ENCODE results near the gene ADAM12. TPM values are rescaled to one million over a fixed set of nuclear protein-coding genes. Genes with fewer than 3 reads are reported as not detected.
A peak's percentile ranks its signal among the peaks of the same experiment; 100 is the strongest.

The ADAM12 gene
- total RNA-seq, 1 donor from 2014 or later = 8.0 TPM

GRCh38 chr10:126127481-126128029 lies 260.7 kb downstream of the ADAM12 start:
- no peak overlapping the region for H2AFZ ChIP-seq (replicated peaks)
- no peak overlapping the region for H3K4me3 ChIP-seq
- Mint-ChIP-seq H3K4me3 (no peak overlapping the region), H3K9me3 (peaks cover 2% of the 10 kb centered on the region), H3K36me3 (no peaks in the 10 kb centered on the region), H3K27ac (no peak overlapping the region), H3K4me1 (peaks cover 33% of the 10 kb centered on the region), H3K27me3 (ENCODE audit: insufficient read depth, low read depth) (peaks cover 11% of the 10 kb centered on the region)
- H3K4me1 ChIP-seq = peaks cover 13% of the 10 kb centered on the region
- no peak overlapping the region for H3K4me2 ChIP-seq
- no peaks in the 10 kb centered on the region for H4K20me1 ChIP-seq (ENCODE audit: low read depth)
- no peaks in the 10 kb centered on the region for H3K27me3 ChIP-seq
- no peak for DNase-seq (ENCODE audit: low spot score)
- no peaks in the 10 kb centered on the region for H3F3A ChIP-seq (ENCODE audit: low read depth)
- TF ChIP-seq EZH2phosphoT487 (IDR thresholded peaks at IDR 0.05) (no peak), EZH2 (IDR thresholded peaks at IDR 0.05) (no peak), CTCF (IDR thresholded peaks at IDR 0.05) (no peak)
- H3K27ac ChIP-seq = no peak overlapping the region
- H3K9ac ChIP-seq = no peak overlapping the region
- no peaks in the 10 kb centered on the region for H3K9me3 ChIP-seq (ENCODE audit: low read depth)
- H3K79me2 ChIP-seq (ENCODE audit: low read depth) = no peaks in the 10 kb centered on the region
- H3K36me3 ChIP-seq = no peaks in the 10 kb centered on the region

GRCh38 chr10:126126866-126127265 lies 261.4 kb downstream of the ADAM12 start:
- Histone ChIP-seq H4K20me1 (ENCODE audit: low read depth) (no peaks in the 10 kb centered on the region), H3K36me3 (no peaks in the 10 kb centered on the region), H3K79me2 (ENCODE audit: low read depth) (no peaks in the 10 kb centered on the region), H3K9ac (no peak overlapping the region), H3F3A (ENCODE audit: low read depth) (no peaks in the 10 kb centered on the region), H3K4me2 (no peak overlapping the region), H3K4me1 (peaks cover 13% of the 10 kb centered on the region), H3K4me3 (no peak overlapping the region), H3K27ac (no peak overlapping the region), H3K27me3 (no peaks in the 10 kb centered on the region), H2AFZ (replicated peaks) (no peak overlapping the region), H3K9me3 (ENCODE audit: low read depth) (no peaks in the 10 kb centered on the region)
- H3K9me3 Mint-ChIP-seq = peaks cover 2% of the 10 kb centered on the region
- H3K27ac Mint-ChIP-seq = peak overlapping the region; percentile 59
- H3K4me1 Mint-ChIP-seq = peaks cover 33% of the 10 kb centered on the region
- peaks cover 11% of the 10 kb centered on the region for H3K27me3 Mint-ChIP-seq (ENCODE audit: insufficient read depth, low read depth)
- DNase-seq (ENCODE audit: low spot score) = no peak
- TF ChIP-seq EZH2phosphoT487 (IDR thresholded peaks at IDR 0.05) = no peak
- TF ChIP-seq EZH2 (IDR thresholded peaks at IDR 0.05) = no peak
- TF ChIP-seq CTCF (IDR thresholded peaks at IDR 0.05) = no peak
- no peaks in the 10 kb centered on the region for H3K36me3 Mint-ChIP-seq
- no peak overlapping the region for H3K4me3 Mint-ChIP-seq

DNA sequence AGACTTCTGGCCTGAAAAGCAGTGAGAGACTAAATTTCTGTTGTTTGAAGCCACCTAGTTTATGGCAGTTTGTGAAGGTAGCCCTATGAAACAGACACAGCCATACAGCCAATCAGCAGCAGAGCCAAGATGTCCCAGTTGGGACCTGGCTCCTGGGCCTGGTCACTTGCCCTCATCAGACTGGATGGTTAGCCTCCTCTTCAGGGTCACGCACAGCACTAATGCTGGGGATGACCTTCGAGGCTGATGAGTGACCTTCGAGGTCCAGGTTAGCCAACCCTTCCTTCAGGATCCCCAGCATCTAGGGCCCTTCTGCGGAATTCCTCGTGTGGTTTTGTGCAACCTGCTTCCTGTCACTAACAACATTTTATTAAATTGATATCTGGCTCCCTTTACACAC lies 262.3 kb downstream of the ADAM12 start:
- H3K4me2 ChIP-seq = no peak overlapping the region
- no peak overlapping the region for H3K9ac ChIP-seq
- DNase-seq (ENCODE audit: low spot score) = no peak
- H3K27me3 Mint-ChIP-seq (ENCODE audit: insufficient read depth, low read depth) = peaks cover 11% of the 10 kb centered on the region
- H3F3A ChIP-seq (ENCODE audit: low read depth) = no peaks in the 10 kb centered on the region
- H3K27ac ChIP-seq = no peak overlapping the region
- TF ChIP-seq EZH2phosphoT487 (IDR thresholded peaks at IDR 0.05) = no peak
- TF ChIP-seq EZH2 (IDR thresholded peaks at IDR 0.05) = no peak
- no peak for TF ChIP-seq CTCF (IDR thresholded peaks at IDR 0.05)
- H3K9me3 ChIP-seq (ENCODE audit: low read depth) = no peaks in the 10 kb centered on the region
- no peak overlapping the region for H3K4me3 ChIP-seq
- H3K36me3 ChIP-seq = no peaks in the 10 kb centered on the region
- peaks cover 7% of the 10 kb centered on the region for H3K4me1 ChIP-seq
- no peaks in the 10 kb centered on the region for H3K79me2 ChIP-seq (ENCODE audit: low read depth)
- H2AFZ ChIP-seq (replicated peaks) = no peak overlapping the region
- H3K4me3 Mint-ChIP-seq = no peak overlapping the region
- H3K9me3 Mint-ChIP-seq = peaks cover 2% of the 10 kb centered on the region
- no peak overlapping the region for H3K27ac Mint-ChIP-seq
- peaks cover 26% of the 10 kb centered on the region for H3K4me1 Mint-ChIP-seq
- H3K27me3 ChIP-seq = no peaks in the 10 kb centered on the region
- no peaks in the 10 kb centered on the region for H3K36me3 Mint-ChIP-seq
- H4K20me1 ChIP-seq (ENCODE audit: low read depth) = no peaks in the 10 kb centered on the region
